NCI-H82 (cell line): Measurements from ENCODE around the gene FLNB.

Experiments
- DNase-seq: peaks from one replicate; lab custom pipeline; 2025; lab: John Stamatoyannopoulos, UW

Gene FLNB

GRCh38 chr3:58074997-58075396 lies 66.8 kb downstream of the FLNB start:
- DNase-seq = no peak

GRCh38 chr3:58077596-58078285 lies 69.5 kb downstream of the FLNB start:
- no peak for DNase-seq

GRCh38 chr3:58078610-58079009 lies 70.4 kb downstream of the FLNB start:
- no peak for DNase-seq

DNA sequence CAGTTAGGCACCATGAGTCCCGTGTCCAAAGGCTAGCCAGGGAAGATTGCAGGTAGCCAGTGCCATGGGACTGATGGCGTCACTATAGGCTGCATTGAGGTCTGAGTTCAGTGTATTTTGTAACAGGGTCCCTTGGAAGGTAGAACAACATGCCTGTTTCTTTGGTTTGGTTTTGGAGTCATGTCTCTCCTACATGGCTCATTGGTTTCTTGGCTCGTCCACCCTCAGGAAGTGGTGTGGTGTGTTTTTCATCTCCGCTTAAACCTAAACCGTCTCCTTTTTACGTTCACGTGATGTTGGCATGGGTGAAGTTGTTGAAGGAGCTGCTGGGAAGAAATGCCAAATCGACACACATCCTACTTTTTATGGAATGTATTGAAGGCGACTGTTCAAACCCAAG lies 71.6 kb downstream of the FLNB start:
- DNase-seq = no peak

DNA sequence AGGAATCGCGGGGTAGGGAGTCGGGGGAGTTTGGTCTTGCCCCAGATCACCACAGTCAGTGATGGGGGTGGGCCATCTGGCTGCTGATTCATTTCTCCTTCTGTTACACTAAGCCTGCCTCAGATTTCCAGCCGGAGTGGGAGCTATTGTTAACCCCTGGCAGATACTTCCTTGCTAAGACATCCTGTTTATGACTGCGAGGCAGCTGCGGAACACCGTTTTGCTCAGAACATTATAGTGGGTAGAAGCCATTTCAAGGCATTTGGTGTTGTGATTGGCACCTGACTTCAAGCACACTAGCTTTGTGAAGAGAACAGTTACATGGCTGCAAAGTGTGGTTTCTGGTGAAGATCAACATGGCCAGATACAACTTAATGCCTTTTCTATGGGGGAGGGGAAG lies 73.8 kb downstream of the FLNB start:
- peak; percentile 87 for DNase-seq

DNA sequence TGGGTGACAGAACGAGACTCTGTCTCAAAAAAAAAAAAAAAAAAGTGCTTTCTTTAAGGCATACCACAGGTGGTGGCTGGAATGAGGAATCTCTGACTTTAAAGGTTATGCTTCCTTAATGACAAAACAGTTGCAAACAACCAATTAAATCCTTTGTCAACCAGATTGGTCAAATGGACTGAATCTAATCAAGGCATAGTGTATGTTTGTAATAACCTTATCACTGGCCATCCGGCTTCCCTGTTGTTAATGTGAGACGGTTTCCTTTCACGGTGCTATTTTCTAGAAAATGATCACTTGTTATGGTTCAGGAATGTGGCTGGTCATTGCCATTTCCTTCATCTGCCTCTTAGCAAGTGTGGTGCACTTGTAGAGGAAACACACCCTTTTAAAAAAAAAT lies 75.9 kb downstream of the FLNB start:
- DNase-seq = no peak

- no peak for DNase-seq
Measured at GRCh38 chr3:58084788-58085543, 76.7 kb downstream of the FLNB start.

DNA sequence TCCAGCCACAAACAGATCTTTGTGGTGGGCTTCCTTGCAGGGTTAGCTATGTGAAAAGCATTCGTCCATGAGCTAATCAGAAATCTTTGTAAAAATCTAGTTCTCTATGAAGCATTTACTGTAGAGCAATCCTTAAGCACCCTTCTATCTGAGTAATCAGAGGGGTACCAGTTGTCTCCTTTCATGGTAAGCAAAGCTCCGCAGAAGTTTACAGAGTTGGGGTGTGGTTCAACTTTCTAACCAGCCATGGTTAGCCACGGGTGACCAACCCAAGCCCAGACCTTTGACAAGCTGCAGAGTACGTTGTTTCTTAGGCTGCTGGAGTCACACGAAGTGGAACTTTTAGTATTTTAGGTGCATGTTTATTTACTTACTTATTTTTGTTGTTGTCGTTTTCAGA lies 77.4 kb downstream of the FLNB start:
- no peak for DNase-seq

- DNase-seq = no peak
Measured at GRCh38 chr3:58088501-58088900, 80.3 kb downstream of the FLNB start.

DNA sequence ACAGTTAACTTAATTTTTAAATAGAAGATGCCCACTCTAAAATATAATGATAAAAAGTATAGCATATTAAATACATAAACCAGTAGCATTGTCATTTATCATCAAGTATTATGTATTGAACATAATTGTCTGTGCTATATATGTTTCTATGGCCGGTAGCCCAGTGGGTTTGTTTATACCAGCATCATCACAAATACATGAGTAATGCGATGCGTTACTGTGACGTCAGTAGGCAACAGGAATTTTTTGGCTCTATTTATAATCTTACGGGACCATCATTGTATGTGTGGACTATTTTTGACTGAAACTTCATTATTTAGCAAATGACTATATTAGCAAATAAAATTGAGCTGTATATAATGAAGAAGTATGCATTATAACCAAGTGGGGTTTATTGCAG lies 82.1 kb downstream of the FLNB start:
- no peak for DNase-seq

DNA sequence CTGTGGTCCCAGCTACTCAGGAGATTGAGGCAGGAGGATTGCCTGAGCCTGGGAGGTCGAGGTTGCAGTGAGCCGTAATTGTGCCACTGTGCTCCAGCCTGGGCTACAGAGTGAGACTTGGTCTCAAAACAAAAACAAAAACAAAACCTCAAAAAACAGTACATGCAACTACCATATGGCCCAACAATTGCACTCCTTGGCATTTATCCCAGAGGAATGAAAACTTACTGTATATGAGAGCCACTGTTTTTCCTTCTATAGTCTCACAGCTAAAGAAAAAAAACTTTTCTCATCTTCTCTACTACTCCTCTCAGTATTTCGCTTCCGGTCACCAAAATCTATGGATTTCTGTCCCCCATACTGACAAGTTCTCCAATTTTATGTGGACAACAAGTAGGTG lies 84.3 kb downstream of the FLNB start:
- DNase-seq = no peak

DNA sequence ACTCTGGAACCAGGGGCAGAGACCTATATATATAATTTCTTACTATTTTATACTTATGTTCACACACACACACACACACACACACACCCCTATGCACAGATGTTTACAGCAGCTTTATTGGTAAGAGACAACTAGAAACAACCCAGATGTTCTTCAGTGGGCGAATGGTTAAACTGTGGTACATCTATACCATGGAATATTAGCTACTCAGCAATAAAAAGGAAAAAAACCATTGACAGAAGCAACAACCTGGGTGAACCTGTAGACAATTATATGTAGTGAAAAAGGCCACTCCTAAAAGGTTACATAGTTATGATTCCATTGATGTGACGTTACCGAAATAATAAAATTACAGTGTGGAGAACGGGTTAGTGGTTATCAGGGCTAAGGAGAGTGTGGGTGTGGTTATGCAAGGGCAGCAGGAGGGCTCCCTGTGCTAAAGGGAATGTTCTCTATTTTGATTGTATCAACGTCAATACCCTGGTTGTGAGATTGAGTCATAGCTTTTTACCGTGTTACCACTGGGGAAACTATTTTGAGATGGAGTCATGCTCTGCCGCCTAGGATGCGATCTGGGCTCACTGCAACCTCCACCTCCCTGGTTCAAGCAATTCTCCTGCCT lies 85.5 kb downstream of the FLNB start:
- DNase-seq = no peak

- no peak for DNase-seq
Measured at GRCh38 chr3:58094657-58095056, 86.4 kb downstream of the FLNB start.

DNA sequence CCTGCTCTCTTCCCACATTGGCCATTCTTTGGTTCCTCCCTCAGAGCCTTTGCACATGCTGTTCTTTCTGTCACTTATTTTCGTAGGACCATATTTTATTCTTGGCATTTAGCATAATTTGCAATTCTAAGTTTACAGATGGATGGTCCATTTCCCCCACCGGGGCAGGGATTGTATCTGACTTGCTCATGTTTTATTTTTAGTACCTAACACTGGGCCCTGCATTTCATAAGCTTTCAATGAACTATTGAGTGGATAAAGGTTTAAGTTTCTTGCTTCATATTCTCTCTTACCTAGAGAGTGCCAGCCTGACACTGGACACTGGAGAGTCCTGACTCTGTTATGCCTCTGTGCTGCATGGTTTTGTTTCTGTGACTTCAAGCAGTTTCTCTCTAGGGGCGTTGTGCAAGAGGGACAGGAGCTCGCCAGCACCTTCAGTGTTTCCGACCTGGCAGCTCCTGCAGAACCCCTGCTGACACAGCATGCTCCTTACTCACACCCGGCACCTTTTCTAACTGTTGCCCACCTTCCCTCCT lies 87.4 kb downstream of the FLNB start:
- no peak for DNase-seq

DNA sequence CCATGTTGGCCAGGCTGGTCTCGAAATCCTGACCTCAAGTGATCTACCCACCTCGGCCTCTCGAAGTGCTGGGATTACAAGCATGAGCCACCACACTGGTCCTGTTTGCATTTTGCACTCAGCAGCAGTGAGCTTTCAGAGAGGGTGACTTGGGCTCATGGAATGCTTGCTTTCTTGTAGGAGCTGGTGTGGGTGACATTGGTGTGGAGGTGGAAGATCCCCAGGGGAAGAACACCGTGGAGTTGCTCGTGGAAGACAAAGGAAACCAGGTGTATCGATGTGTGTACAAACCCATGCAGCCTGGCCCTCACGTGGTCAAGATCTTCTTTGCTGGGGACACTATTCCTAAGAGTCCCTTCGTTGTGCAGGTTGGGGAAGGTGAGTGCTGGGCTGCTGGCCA lies 90.3 kb downstream of the FLNB start:
- no peak for DNase-seq

DNA sequence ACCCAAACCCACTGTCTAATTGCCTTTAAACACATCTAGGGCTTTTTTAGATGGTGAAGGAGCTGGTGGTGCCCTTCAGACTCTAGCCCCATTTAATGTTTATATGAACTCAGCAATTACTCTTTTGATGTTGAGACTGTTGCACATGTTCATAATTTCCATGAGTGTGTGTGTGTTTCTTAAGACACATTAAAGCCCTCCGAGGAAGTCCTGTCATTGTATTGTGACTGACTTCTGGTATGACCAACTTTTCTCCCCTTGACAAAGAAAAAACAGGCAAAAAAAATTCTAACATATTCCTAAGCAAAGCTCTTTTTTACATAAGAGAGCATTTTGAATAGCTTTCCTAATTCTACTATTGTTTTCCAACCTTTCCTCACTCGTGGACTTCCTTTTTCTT lies 91.6 kb downstream of the FLNB start:
- no peak for DNase-seq

GRCh38 chr3:58101499-58102389 lies 93.5 kb downstream of the FLNB start:
- no peak for DNase-seq

- DNase-seq = no peak
Measured at GRCh38 chr3:58102390-58102750, 94.1 kb downstream of the FLNB start.

- no peak for DNase-seq
Measured at GRCh38 chr3:58102976-58103451, 94.8 kb downstream of the FLNB start.

DNA sequence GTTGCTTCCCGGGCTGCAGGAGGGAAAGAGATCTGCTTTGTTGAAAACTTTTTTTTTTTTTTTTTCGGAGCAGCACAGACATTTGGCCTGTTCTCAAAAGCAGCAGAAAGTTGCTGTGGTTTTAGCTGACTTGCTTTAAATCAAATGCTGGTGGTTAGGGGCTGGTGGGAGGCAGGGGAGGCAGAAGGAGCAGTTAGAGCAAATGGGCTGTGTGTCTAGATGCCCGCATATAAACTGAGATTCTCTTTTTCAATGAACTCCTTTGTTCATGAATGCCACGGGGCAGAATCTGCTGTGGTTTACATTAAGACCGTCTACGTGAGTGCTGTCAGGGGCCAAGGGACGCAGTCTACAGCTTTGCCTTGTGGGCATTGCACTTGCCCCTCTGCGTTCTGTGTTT lies 95.9 kb downstream of the FLNB start:
- no peak for DNase-seq

GRCh38 chr3:58104712-58105111 lies 96.5 kb downstream of the FLNB start:
- DNase-seq = no peak

DNA sequence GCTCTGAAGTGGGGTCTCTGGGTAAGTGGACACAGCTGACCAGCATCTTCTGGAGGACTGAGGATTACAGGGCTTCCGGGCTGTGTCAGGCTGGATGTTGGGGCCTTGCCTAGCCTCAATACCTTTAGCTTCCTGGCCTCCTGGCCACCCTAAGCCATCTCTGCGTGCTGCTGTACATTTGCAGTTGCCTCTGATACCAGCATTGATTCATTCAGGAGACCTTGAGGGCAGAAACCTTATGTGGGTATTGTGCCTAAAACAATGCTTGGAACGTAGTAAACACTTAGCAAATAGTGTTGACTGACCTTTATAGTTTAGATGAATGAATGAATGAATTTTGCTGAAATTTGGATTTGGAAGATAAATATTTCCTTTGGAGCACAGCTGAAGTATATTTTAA lies 97.0 kb downstream of the FLNB start:
- no peak for DNase-seq
